Transverse colon (tissue), 4 donors: ENCODE data around the gene PHOX2A. TPM values are rescaled to one million over a fixed set of nuclear protein-coding genes. Genes with fewer than 3 reads are reported as not detected.

Source experiments
- DNase-seq: peaks from one replicate; pipeline ENCODE4 v3.0.0-alpha.2; 2019
- H3K27ac ChIP-seq, 4 donors: fragments of 200-600 bp; sonication (generic); 2 replicates each; pipeline ENCODE4 v1.5.1; 2016 to 2018; ENCODE audit warnings: inconsistent platforms in 4 of 4
- H3K27me3 ChIP-seq: fragments of 200-600 bp; sonication (generic); 2 replicates; pipeline ENCODE4 v1.5.1; 2017; ENCODE audit warnings: inconsistent platforms
- H3K36me3 ChIP-seq, 4 donors: fragments of 200-600 bp; sonication (generic); 2 replicates each; pipeline ENCODE4 v1.5.1; 2017 to 2019; ENCODE audit warnings: inconsistent platforms in 4 of 4
- H3K4me1 ChIP-seq, 4 donors: fragments of 200-600 bp; sonication (generic); 2 replicates each; pipeline ENCODE4 v1.5.1; 2017 to 2020; ENCODE audit warnings: inconsistent platforms in 4 of 4
- H3K4me3 ChIP-seq, 4 donors: fragments of 200-600 bp; sonication (generic); 1 replicate in 1 of 4; 2 replicates in 3 of 4; pipeline versions ENCODE4 v1.5.1 to v1.6.1; 2017 to 2019; ENCODE audit warnings: inconsistent platforms in 4 of 4
- H3K9me3 ChIP-seq, 2 donors: fragments of 200-600 bp; sonication (generic); 2 replicates each; pipeline ENCODE4 v1.5.1; 2017 to 2019; ENCODE audit warnings: inconsistent platforms in 2 of 2
- EP300 ChIP-seq: sonication (generic); formaldehyde crosslinking; IDR thresholded peaks from one replicate; pipeline ENCODE4 v1.6.1; 2017; ENCODE audit warnings: antibody characterized with exemption, low read depth
- POLR2A ChIP-seq: fragments of 450-650 bp; IDR thresholded peaks from one replicate; pipeline ENCODE4 v1.6.1; 2016; ENCODE audit warnings: antibody characterized with exemption, mild to moderate bottlenecking, moderate library complexity
- POLR2AphosphoS5 ChIP-seq, 3 donors: sonication (generic); formaldehyde crosslinking; IDR thresholded peaks; one replicate each; pipeline ENCODE4 v1.6.1; 2016; ENCODE audit warnings: antibody characterized with exemption in 3 of 3
- WGBS, 2 donors: methylation state at CpG; one replicate each; pipeline ENCODE4 v1.1.5; 2018; ENCODE audit warnings: low coverage in 1 of 2; 5-methylcytosine and 5-hydroxymethylcytosine counted together
- in situ Hi-C, 4 donors: fragments of 200-750 bp; cut with MboI; loops; one replicate each; pipeline versions ENCODE4 v1.15.0 to v1.15.1; 2017; ENCODE audit warnings: low sequenced_read_pairs in 3 of 4, low pct_ligation_motif_present in 1 of 4, low pct_unique_long_range_greater_than_20kb in 1 of 4
- intact Hi-C: fragments of 100-400 bp; cut with DNase I; formaldehyde crosslinking; loops from one replicate; pipeline ENCODE4 v1.15.1; 2023; ENCODE audit warnings: low total_unique reads
- total RNA-seq, 4 donors: library from RNA; depleted of rRNA; stranded (reverse); fragments of >200 nt; gene quantifications; one replicate each; pipeline ENCODE4 v1.1.0, GENCODE V29; 2016
- TF ChIP-seq, protein P1 (sequence below), 5 experiments: fragments of 200-600 bp in 3 of 5; fragments of 450-650 bp in 2 of 5; sonication (generic) in 3 of 5; IDR thresholded peaks; 1 replicate in 2 of 5; 2 replicates in 3 of 5; pipeline ENCODE4 v1.5.1; 2016 to 2017; ENCODE audit warnings: antibody characterized with exemption in 5 of 5, inconsistent platforms in 3 of 5, mild to moderate bottlenecking in 2 of 5, moderate library complexity in 1 of 5

Gene PHOX2A
- total RNA-seq, 4 donors from 2014 or later: 0.41 to 2.6 (median 0.70) TPM

DNA sequence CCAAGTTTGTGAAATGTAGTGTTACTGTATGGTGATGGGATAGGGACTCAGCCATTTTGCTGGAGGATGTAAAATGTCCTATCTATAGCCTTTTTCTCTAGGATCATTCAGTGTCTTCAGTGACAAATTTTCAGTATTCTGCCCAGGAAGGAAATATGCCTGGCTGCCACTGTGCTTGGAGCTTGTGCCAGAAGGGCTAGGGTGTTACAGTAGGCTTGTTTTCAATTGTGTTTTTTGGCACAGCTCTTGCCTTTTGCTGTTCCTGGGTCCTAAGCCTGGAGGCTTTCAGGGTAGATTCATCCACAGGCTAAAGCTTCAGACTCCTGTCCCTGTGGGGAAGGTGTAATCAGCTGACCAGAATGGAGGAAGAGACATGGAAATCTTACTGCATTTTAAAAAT is 22.0 kb upstream of the PHOX2A start:
- H3K27ac ChIP-seq: no peak overlapping the region

DNA sequence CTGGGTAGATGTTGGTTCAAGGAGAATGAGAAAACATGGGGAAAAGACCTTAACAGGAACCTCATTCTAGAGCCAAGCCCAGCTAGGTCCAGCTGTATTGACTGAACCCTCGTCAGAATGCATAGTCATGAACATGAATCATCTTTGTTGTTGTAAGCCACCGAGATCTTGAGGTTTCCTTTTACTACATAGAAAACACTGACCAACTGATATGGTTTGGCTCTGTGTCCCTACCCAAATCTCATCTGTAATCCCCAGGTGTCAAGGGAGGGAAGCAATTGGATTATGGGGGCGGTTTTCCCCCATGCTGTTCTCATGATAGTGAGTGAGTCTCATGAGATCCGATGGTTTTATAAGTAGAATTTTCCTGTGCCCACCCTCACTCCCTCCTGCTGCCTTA is 19.4 kb upstream of the PHOX2A start:
- 30 to 53% methylated on average over 2 to 4 of the region's 4 CpGs for WGBS, 2 donors
- H3K36me3 ChIP-seq: no peaks in the 10 kb centered on the region
- in situ Hi-C loops: no loop called here
- intact Hi-C loops: no loop called here
- H3K27ac ChIP-seq: no peak overlapping the region
- H3K4me3 ChIP-seq: no peak overlapping the region
- no peak for TF ChIP-seq POLR2AphosphoS5 (IDR thresholded peaks at IDR 0.05)
- TF ChIP-seq, protein P1, sequence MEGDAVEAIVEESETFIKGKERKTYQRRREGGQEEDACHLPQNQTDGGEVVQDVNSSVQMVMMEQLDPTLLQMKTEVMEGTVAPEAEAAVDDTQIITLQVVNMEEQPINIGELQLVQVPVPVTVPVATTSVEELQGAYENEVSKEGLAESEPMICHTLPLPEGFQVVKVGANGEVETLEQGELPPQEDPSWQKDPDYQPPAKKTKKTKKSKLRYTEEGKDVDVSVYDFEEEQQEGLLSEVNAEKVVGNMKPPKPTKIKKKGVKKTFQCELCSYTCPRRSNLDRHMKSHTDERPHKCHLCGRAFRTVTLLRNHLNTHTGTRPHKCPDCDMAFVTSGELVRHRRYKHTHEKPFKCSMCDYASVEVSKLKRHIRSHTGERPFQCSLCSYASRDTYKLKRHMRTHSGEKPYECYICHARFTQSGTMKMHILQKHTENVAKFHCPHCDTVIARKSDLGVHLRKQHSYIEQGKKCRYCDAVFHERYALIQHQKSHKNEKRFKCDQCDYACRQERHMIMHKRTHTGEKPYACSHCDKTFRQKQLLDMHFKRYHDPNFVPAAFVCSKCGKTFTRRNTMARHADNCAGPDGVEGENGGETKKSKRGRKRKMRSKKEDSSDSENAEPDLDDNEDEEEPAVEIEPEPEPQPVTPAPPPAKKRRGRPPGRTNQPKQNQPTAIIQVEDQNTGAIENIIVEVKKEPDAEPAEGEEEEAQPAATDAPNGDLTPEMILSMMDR (IDR thresholded peaks at IDR 0.05): no peak
- TF ChIP-seq EP300: no peak
- no peak for TF ChIP-seq POLR2A
- H3K4me1 ChIP-seq: no peaks in the 10 kb centered on the region
- H3K27me3 ChIP-seq: peaks cover 12% of the 10 kb centered on the region
- no peak for DNase-seq
- H3K9me3 ChIP-seq: no peaks in the 10 kb centered on the region

More for the DNA sequence above, 22.0 kb upstream of the PHOX2A start:
- Histone ChIP-seq H3K9me3 (no peaks in the 10 kb centered on the region), H3K4me3 (no peak overlapping the region), H3K36me3 (no peaks in the 10 kb centered on the region), H3K4me1 (no peaks in the 10 kb centered on the region), H3K27me3 (peaks cover 10% of the 10 kb centered on the region)
- intact Hi-C loops (no loop called here), in situ Hi-C loops (no loop called here)
- DNase-seq: no peak
- TF ChIP-seq EP300 (no peak), POLR2A (no peak), POLR2AphosphoS5 (IDR thresholded peaks at IDR 0.05) (no peak)
- TF ChIP-seq, protein P1 (IDR thresholded peaks at IDR 0.05): no peak

DNA sequence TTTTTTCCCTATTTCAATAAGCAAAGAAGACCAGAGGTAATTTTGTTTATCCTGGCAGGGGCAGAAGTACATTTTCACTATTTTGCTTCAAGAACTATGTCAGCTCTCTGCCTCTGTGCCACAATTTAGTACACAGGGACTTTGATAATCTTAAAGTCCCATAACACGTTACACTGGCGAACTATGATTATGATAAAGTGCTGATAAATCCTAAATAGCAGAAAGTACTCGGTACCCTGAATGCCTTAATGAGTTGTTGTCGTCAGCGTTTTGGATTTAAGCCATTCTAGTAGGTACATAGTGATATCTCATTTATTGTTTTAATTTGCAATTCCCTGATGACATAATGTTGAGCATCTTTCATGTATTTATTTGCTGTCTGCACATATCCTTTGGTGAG is 16.6 kb upstream of the PHOX2A start:
- no peaks in the 10 kb centered on the region for H3K36me3 ChIP-seq
- intact Hi-C loops (no loop called here), in situ Hi-C loops (no loop called here)
- TF ChIP-seq EP300: no peak
- TF ChIP-seq, protein P1 (IDR thresholded peaks at IDR 0.05): no peak
- peaks cover 12% of the 10 kb centered on the region for H3K27me3 ChIP-seq
- H3K4me3 ChIP-seq: no peak overlapping the region
- DNase-seq: no peak
- H3K9me3 ChIP-seq: no peaks in the 10 kb centered on the region
- H3K4me1 ChIP-seq: no peaks in the 10 kb centered on the region
- no peak overlapping the region for H3K27ac ChIP-seq
- 68 to 69% methylated on average over 5 of the region's 5 CpGs for WGBS, 2 donors

DNA sequence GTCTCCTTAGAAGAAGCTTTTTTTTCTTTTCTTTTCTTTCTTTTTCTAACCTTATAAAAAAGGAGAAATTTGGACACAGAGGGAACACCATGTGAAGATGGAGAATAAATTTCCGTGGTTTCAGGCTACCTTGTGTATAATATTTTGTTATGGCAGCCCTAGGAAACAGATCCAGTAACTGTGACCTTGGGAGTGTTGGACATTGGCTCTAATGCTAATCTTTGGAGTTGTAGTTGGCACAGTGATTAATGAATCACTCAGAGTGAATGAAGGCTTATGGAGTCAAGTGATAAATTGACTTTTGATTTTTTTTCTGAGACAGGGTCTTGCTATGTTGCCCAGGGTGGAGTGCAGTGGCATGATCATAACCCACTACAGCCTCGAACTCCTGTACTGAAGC is 15.5 kb upstream of the PHOX2A start:
- in situ Hi-C loops (no loop called here), intact Hi-C loops (no loop called here)
- no peaks in the 10 kb centered on the region for H3K36me3 ChIP-seq
- no peaks in the 10 kb centered on the region for H3K4me1 ChIP-seq
- H3K27ac ChIP-seq: no peak overlapping the region
- 78 to 82% methylated on average over 2 of the region's 2 CpGs for whole genome bisulfite sequencing, 2 donors
- no peak overlapping the region for H3K4me3 ChIP-seq
- no peak for DNase-seq
- TF ChIP-seq POLR2A (no peak), EP300 (no peak), POLR2AphosphoS5 (IDR thresholded peaks at IDR 0.05) (no peak)
- TF ChIP-seq, protein P1 (IDR thresholded peaks at IDR 0.05): no peak
- peaks cover 12% of the 10 kb centered on the region for H3K27me3 ChIP-seq
- H3K9me3 ChIP-seq: no peaks in the 10 kb centered on the region
